ENCODE results near the gene EME1. TPM values are rescaled to one million over a fixed set of nuclear protein-coding genes. Genes with fewer than 3 reads are reported as not detected.
A peak's percentile ranks its signal among the peaks of the same experiment; 100 is the strongest.

EME1 gene
- total and polyA plus RNA-seq, 2 of the 8 experiments (the other 6 are each of a cell fraction or from before 2014, with no cell fraction given): 13.9 to 16.3 TPM

DNA sequence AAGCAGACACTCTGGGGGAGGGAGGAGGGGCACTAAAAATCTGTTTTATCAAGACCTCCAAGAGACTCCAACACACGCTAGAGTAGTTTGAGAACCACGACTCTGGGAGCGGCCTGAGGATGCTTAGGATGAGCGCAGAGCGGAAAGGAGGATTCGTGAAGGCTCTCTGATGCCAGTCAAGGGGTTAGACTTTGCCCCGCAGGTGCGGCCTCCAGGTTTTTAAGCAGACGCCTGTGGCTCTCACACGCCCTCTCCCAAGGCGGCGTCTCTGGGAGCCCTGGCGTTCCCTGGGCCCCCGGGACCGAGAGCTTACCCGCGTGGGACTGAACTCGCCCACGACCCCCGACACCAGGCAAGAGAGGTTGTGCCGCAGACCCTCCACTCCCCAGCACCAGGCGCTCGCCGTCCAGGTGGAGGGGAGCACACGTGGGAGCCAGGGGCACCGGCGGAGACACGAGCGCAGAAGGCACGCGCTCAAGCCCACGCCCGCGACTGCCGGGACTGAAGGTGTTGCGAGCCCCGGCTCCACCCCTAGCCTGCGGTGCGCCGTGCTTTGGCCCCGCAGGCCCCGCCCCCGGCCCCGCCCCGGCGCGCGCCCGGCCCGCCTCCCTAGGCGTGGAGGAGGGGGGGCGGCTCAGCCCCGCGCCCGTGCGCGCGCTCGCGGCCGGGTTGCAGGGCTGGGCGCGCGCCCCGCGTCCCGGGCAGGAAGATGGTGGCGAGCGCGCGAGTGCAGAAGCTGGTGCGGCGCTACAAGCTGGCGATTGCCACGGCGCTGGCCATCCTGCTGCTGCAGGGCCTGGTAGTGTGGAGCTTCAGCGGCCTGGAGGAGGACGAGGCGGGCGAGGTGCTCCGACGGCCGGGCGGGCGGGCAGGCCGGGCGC, 27.4 kb upstream of the EME1 start, which contains the start of gene XYLT2:
XYLT2 (plus strand) TSS at position 695 of the 881 bp plus-strand sequence; CDS start at position 710, 15 bp downstream.
- H3K27me3 ChIP-seq (replicated peaks in 1 of 4; ENCODE audit: control insufficient read depth in 3 of 4, extremely low read depth in 1 of 4, insufficient read depth in 3 of 4, low read length in 3 of 4): peaks cover 0 to 9% (median 5%) of the 10 kb centered on the region in 4 experiments; a peak in 4 of 7 replicates
- POLR2A ChIA-PET (ENCODE audit: partially characterized antibody): interaction anchor here (0.6 to 12.4 kb wide), 10 partner anchors 10 to 1418 kb away, joined by 3 to 135 read pairs (median 4); partner anchors contain the start of gene LRRC59
- H4K8ac ChIP-seq (ENCODE audit: extremely low read depth, insufficient read depth, low read length): peak within 1 kb of the TSS; percentile 90
- H4K20me1 ChIP-seq (replicated peaks in 1 of 2; ENCODE audit: control insufficient read depth in 1 of 2, insufficient read depth in 2 of 2, low read length in 2 of 2): peaks cover 2 to 19% of the 10 kb centered on the region in 2 experiments
- peaks cover 0 to 25% of the 10 kb centered on the region in 2 experiments; a peak in 2 of 4 replicates for H3K79me2 ChIP-seq (ENCODE audit: control insufficient read depth in 1 of 2, insufficient read depth in 2 of 2, low read length in 2 of 2)
- H3K4me1 ChIP-seq (replicated peaks in 1 of 4; ENCODE audit: control insufficient read depth in 3 of 4, insufficient read depth in 4 of 4, low read length in 3 of 4): peaks cover 4 to 17% (median 11%) of the 10 kb centered on the region in 4 experiments
- peak within 1 kb of the TSS; percentile 98 for H4K91ac ChIP-seq (replicated peaks; ENCODE audit: insufficient read length, low read length)
- H3K79me1 ChIP-seq (ENCODE audit: low read depth, low read length): peaks cover 14% of the 10 kb centered on the region
- H3K4me3 ChIP-seq (ENCODE audit: extremely low read depth in 1 of 4, insufficient read depth in 2 of 4, low read depth in 3 of 4, low read length in 4 of 4): peak within 1 kb of the TSS; percentile 81 to 93 (median 88)
- no peaks in the 10 kb centered on the region for H3K9me3 ChIP-seq (ENCODE audit: insufficient read depth in 2 of 2, low read depth in 1 of 2, low read length in 1 of 2)
- peak within 1 kb of the TSS; percentile 67 to 83 (median 74) for H3K9ac ChIP-seq (replicated peaks in 1 of 4; ENCODE audit: extremely low read depth in 1 of 4, low read depth in 3 of 4, low read length in 3 of 4)
- CTCF ChIA-PET (ENCODE audit: partially characterized antibody): interaction anchor here (0.5 to 1.6 kb wide), 6 partner anchors 12 to 252 kb away, joined by 3 to 5 read pairs (median 3); partner anchors contain the start of gene LRRC59
- H3K4ac ChIP-seq (replicated peaks; ENCODE audit: insufficient read length, low read depth, low read length): peak within 1 kb of the TSS; percentile 65
- H3K23me2 ChIP-seq (ENCODE audit: low read depth, low read length): peaks cover 17% of the 10 kb centered on the region
- H3K4me2 ChIP-seq (ENCODE audit: insufficient read depth in 1 of 2, low read depth in 2 of 2, low read length in 2 of 2): peak within 1 kb of the TSS; percentile 95 to 98
- peak within 1 kb of the TSS; percentile 46; the same call in 1 of the 2 replicates for H2BK15ac ChIP-seq (ENCODE audit: low read length)
- no peak within 1 kb of the TSS for H2BK12ac ChIP-seq (ENCODE audit: low read depth, low read length)
- peak within 1 kb of the TSS; percentile 80; the same call in 1 of the 2 replicates for H3K27ac ChIP-seq (ENCODE audit: low read depth, low read length)
- FAIRE-seq (no peak), DNase-seq (ENCODE audit: low read depth in 1 of 2, low spot score in 2 of 2) (peak in 1 of 2 experiments; percentile 89)
- 11% methylated on average over 44 of the region's 87 CpGs; no CpG with 5 or more reads in 1 of the 2 experiments for WGBS, 2 experiments (ENCODE audit: extremely low coverage in 1 of 2, insufficient coverage in 1 of 2, insufficient read length in 1 of 2, insufficient replicate concordance in 2 of 2, low coverage in 1 of 2, low lambda C conversion rate in 2 of 2, missing lambda C conversion rate in 1 of 2)
- H3K18ac ChIP-seq (ENCODE audit: extremely low read depth, low read length): peak within 1 kb of the TSS; percentile 96
- H3K14ac ChIP-seq (ENCODE audit: insufficient read length): peak within 1 kb of the TSS; percentile 81
- no peaks in the 10 kb centered on the region for H3K36me3 ChIP-seq (ENCODE audit: control insufficient read depth in 2 of 4, insufficient read depth in 4 of 4, low read length in 3 of 4)
- peak within 1 kb of the TSS; percentile 90; the same call in 1 of the 2 replicates for H2BK5ac ChIP-seq (ENCODE audit: low read depth, low read length)
- H3K56ac ChIP-seq (replicated peaks; ENCODE audit: insufficient read length, low read depth, low read length): peak within 1 kb of the TSS; percentile 92
- no peak within 1 kb of the TSS for H2BK20ac ChIP-seq (ENCODE audit: low read length)
- no peak within 1 kb of the TSS for H2BK120ac ChIP-seq (replicated peaks; ENCODE audit: low read depth, low read length)
- H3K23ac ChIP-seq (ENCODE audit: insufficient read length): no peak within 1 kb of the TSS
- H2AFZ ChIP-seq (ENCODE audit: low read length): no peak within 1 kb of the TSS
- H4K5ac ChIP-seq (ENCODE audit: insufficient read length, low read depth, low read length): peak within 1 kb of the TSS; percentile 92
- no peak within 1 kb of the TSS; the same call in 1 of the 2 replicates for H2AK5ac ChIP-seq (ENCODE audit: low read depth, low read length)
- TF ChIP-seq NRF1 (IDR thresholded peaks at IDR 0.05; ENCODE audit: low read depth, low read length): no peak
- TF ChIP-seq ASH2L (IDR thresholded peaks at IDR 0.05; ENCODE audit: low read length): no peak
- TF ChIP-seq YY1 (IDR thresholded peaks at IDR 0.05; ENCODE audit: low read depth, low read length): peak; percentile 56; the same call in 1 of the 2 replicates
- TF ChIP-seq RBBP5 (IDR thresholded peaks at IDR 0.05; ENCODE audit: borderline replicate concordance, low read depth, low read length): 0 out of 2 replicates have a peak, but pooled peaks have one; percentile 26
- peak; percentile 79 for TF ChIP-seq PHF8 (conservative IDR thresholded peaks at IDR 0.05; ENCODE audit: low read depth, low read length)
- TF ChIP-seq, protein P1, sequence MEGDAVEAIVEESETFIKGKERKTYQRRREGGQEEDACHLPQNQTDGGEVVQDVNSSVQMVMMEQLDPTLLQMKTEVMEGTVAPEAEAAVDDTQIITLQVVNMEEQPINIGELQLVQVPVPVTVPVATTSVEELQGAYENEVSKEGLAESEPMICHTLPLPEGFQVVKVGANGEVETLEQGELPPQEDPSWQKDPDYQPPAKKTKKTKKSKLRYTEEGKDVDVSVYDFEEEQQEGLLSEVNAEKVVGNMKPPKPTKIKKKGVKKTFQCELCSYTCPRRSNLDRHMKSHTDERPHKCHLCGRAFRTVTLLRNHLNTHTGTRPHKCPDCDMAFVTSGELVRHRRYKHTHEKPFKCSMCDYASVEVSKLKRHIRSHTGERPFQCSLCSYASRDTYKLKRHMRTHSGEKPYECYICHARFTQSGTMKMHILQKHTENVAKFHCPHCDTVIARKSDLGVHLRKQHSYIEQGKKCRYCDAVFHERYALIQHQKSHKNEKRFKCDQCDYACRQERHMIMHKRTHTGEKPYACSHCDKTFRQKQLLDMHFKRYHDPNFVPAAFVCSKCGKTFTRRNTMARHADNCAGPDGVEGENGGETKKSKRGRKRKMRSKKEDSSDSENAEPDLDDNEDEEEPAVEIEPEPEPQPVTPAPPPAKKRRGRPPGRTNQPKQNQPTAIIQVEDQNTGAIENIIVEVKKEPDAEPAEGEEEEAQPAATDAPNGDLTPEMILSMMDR (IDR thresholded peaks at IDR 0.05; ENCODE audit: control extremely low read depth in 1 of 3, insufficient read depth in 1 of 3, low read depth in 1 of 3, low read length in 3 of 3): no peak
- peak; percentile 51 to 60 for TF ChIP-seq POLR2A (IDR thresholded peaks at IDR 0.05; ENCODE audit: control extremely low read depth in 1 of 2, low read depth in 2 of 2, low read length in 2 of 2)
- TF ChIP-seq CBX8 (IDR thresholded peaks at IDR 0.05; ENCODE audit: borderline replicate concordance, low read depth, low read length): no peak

All from H1 (cell line).